Testis (tissue), 2 donors: ENCODE results near the gene TBCC.
"Not testable (repeated sequence)": the region's sequence is repeated elsewhere in the genome, so short reads cannot be mapped to it uniquely, and the experiment has no call there.

Experiments used
- CTCF ChIP-seq, 3 experiments: fragments of 450-650 bp in 2 of 3; fragments of 200-600 bp in 1 of 3; sonication (generic) in 1 of 3; IDR thresholded peaks; one replicate each; pipeline ENCODE4 v1.5.1; 2016 to 2019; ENCODE audit warnings: antibody characterized with exemption in 3 of 3, mild to moderate bottlenecking in 2 of 3, moderate library complexity in 1 of 3
- POLR2A ChIP-seq: fragments of 450-650 bp; IDR thresholded peaks from one replicate; pipeline ENCODE4 v1.6.1; 2017; ENCODE audit warnings: antibody characterized with exemption, mild to moderate bottlenecking, moderate library complexity

GRCh38 chr6:42774821-42775487, 29.1 kb upstream of the TBCC start:
- TF ChIP-seq POLR2A; CTCF (IDR thresholded peaks at IDR 0.05): not testable (repeated sequence)
